Activated B cell treated with CpG ODN at 0.5 μM for 24 hours (primary cell): ENCODE results near the gene IMP3. TPM values are rescaled to one million over a fixed set of nuclear protein-coding genes. Genes with fewer than 3 reads are reported as not detected.

Experiments used
- total RNA-seq: library from RNA; stranded (reverse); gene quantifications from 2 replicates; pipeline ENCODE4 v1.2.3, GENCODE V29; 2022

The IMP3 gene
- total RNA-seq, 1 donor from 2014 or later = 65.6 TPM

Other genes with a start within 250 kb of the IMP3 start
- gene SIN3A, start 188.5 kb downstream of the IMP3 start, total RNA-seq = 113 and 122 TPM in 2 replicates
- 18.2 and 19.2 TPM in 2 replicates for gene PTPN9, start 60.9 kb downstream of the IMP3 start, total RNA-seq
- gene SNUPN, start 14.5 kb downstream of the IMP3 start, total RNA-seq = 20.5 and 20.8 TPM in 2 replicates
- gene SNX33, start 7.7 kb upstream of the IMP3 start, total RNA-seq = 0.22 and 0.34 TPM in 2 replicates
- gene CSPG4, start 72.6 kb upstream of the IMP3 start, total RNA-seq = not detected in 2 replicates
- 16.9 and 23.2 TPM in 2 replicates for gene UBE2Q2, start 203.2 kb upstream of the IMP3 start, total RNA-seq